ENCODE data around the gene JADE1.

The JADE1 gene

DNA sequence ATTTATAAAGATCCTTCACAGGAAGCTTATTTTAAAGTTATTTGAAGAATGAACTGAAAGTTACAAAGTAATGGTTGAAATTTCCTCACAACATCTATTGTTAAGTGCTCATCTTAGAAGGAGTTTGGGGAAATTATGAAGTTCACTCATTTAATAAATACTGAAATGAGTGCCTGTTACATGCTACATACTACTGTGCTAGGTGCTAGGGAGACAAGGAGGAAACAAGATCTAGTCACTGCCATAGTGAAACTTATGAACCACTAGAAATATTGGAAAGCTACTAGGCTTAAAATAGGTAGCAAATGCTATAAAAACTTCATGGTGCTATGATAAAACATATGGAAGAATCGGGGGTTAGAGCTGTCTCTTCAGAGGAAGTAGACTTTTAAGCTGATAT is 97.1 kb downstream of the JADE1 start:
- H2AFZ ChIP-seq (ENCODE audit: low read length) = no peak overlapping the region
- no peaks in the 10 kb centered on the region for H3K9me3 ChIP-seq (ENCODE audit: insufficient read depth, low read depth, low read length)
- H4K20me1 ChIP-seq (ENCODE audit: insufficient read depth, low read length, poor library complexity, severe bottlenecking) = no peaks in the 10 kb centered on the region
- no peak overlapping the region for H3K9ac ChIP-seq (ENCODE audit: low read depth, low read length, poor library complexity, severe bottlenecking)
- no peak overlapping the region for H3K4me3 ChIP-seq (ENCODE audit: low read length, poor library complexity, severe bottlenecking)
- H3K9me2 ChIP-seq (replicated peaks; ENCODE audit: low read depth, low read length) = no peaks in the 10 kb centered on the region
- H3K79me2 ChIP-seq (ENCODE audit: insufficient read depth, low read length) = no peaks in the 10 kb centered on the region
- TF ChIP-seq, protein P1, sequence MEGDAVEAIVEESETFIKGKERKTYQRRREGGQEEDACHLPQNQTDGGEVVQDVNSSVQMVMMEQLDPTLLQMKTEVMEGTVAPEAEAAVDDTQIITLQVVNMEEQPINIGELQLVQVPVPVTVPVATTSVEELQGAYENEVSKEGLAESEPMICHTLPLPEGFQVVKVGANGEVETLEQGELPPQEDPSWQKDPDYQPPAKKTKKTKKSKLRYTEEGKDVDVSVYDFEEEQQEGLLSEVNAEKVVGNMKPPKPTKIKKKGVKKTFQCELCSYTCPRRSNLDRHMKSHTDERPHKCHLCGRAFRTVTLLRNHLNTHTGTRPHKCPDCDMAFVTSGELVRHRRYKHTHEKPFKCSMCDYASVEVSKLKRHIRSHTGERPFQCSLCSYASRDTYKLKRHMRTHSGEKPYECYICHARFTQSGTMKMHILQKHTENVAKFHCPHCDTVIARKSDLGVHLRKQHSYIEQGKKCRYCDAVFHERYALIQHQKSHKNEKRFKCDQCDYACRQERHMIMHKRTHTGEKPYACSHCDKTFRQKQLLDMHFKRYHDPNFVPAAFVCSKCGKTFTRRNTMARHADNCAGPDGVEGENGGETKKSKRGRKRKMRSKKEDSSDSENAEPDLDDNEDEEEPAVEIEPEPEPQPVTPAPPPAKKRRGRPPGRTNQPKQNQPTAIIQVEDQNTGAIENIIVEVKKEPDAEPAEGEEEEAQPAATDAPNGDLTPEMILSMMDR (conservative IDR thresholded peaks at IDR 0.05; ENCODE audit: low read length) = no peak
- no peak for TF ChIP-seq EZH2phosphoT487 (IDR thresholded peaks at IDR 0.05; ENCODE audit: borderline replicate concordance)
- no peaks in the 10 kb centered on the region for H3F3A ChIP-seq (ENCODE audit: low read depth)
- H3K27me3 ChIP-seq (ENCODE audit: insufficient read depth, low read length, poor library complexity, severe bottlenecking) = no peaks in the 10 kb centered on the region
- no peak overlapping the region for H3K4me2 ChIP-seq (ENCODE audit: low read depth, low read length, poor library complexity, severe bottlenecking)
- no peaks in the 10 kb centered on the region for H3K36me3 ChIP-seq (ENCODE audit: insufficient read depth, low read length)
- peaks cover 8% of the 10 kb centered on the region for H3K4me1 ChIP-seq (ENCODE audit: insufficient read depth, low read length, poor library complexity, severe bottlenecking)

DNA sequence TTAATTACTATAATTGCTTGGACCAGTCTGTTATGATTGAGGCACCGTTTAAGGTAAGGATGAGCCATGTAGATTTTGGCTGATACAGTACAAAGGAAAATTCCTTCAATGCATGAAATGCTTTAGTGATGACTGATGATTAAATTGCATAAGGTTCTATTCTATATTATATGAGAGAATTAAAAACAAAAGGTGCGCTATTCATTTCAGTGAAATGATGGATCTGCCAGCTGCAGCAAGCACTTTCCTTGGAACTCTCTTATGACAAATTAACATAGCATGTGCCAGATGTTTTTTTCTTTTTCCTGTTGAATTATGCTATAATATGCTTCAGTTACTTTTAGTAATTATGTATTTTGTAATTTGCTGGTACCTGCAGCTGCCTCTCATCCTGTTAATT is 98.5 kb downstream of the JADE1 start:
- TF ChIP-seq, protein P1 (conservative IDR thresholded peaks at IDR 0.05; ENCODE audit: low read length) = no peak
- no peak for TF ChIP-seq EZH2phosphoT487 (IDR thresholded peaks at IDR 0.05; ENCODE audit: borderline replicate concordance)
- Histone ChIP-seq H3K9me2 (replicated peaks; ENCODE audit: low read depth, low read length) (no peaks in the 10 kb centered on the region), H3K4me2 (ENCODE audit: low read depth, low read length, poor library complexity, severe bottlenecking) (no peak overlapping the region), H3K79me2 (ENCODE audit: insufficient read depth, low read length) (no peaks in the 10 kb centered on the region), H3K4me3 (ENCODE audit: low read length, poor library complexity, severe bottlenecking) (no peak overlapping the region), H3K27me3 (ENCODE audit: insufficient read depth, low read length, poor library complexity, severe bottlenecking) (no peaks in the 10 kb centered on the region), H3K36me3 (ENCODE audit: insufficient read depth, low read length) (no peaks in the 10 kb centered on the region), H3K9ac (ENCODE audit: low read depth, low read length, poor library complexity, severe bottlenecking) (no peak overlapping the region), H3K9me3 (ENCODE audit: insufficient read depth, low read depth, low read length) (no peaks in the 10 kb centered on the region), H3F3A (ENCODE audit: low read depth) (no peaks in the 10 kb centered on the region), H4K20me1 (ENCODE audit: insufficient read depth, low read length, poor library complexity, severe bottlenecking) (no peaks in the 10 kb centered on the region), H2AFZ (ENCODE audit: low read length) (no peak overlapping the region), H3K4me1 (ENCODE audit: insufficient read depth, low read length, poor library complexity, severe bottlenecking) (peaks cover 8% of the 10 kb centered on the region)

DNA sequence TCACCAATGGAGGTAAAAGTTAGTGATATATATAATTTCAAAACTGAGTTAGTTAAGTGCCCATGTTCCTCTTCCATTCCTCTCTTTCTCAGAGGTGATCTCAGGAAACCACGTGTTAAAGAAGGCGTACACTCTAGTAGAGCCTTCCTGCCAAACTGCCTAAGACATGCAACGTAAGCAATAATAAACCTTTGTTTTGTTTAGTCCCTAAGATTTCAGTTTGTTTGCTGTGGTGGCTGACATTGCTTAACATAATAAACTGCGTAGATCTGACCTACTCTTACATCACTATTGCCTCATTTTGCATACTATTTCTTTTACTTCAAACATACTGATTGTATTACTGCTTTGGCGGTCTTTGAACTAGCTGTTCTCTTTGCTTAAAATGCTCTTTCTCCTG is 99.2 kb downstream of the JADE1 start:
- H3K27me3 ChIP-seq (ENCODE audit: insufficient read depth, low read length, poor library complexity, severe bottlenecking) = no peaks in the 10 kb centered on the region
- H3K4me1 ChIP-seq (ENCODE audit: insufficient read depth, low read length, poor library complexity, severe bottlenecking) = peaks cover 8% of the 10 kb centered on the region
- H3K9ac ChIP-seq (ENCODE audit: low read depth, low read length, poor library complexity, severe bottlenecking) = no peak overlapping the region
- TF ChIP-seq, protein P1 (conservative IDR thresholded peaks at IDR 0.05; ENCODE audit: low read length) = no peak
- TF ChIP-seq EZH2phosphoT487 (IDR thresholded peaks at IDR 0.05; ENCODE audit: borderline replicate concordance) = no peak
- no peaks in the 10 kb centered on the region for H3K36me3 ChIP-seq (ENCODE audit: insufficient read depth, low read length)
- no peaks in the 10 kb centered on the region for H3K9me3 ChIP-seq (ENCODE audit: insufficient read depth, low read depth, low read length)
- H3K9me2 ChIP-seq (replicated peaks; ENCODE audit: low read depth, low read length) = no peaks in the 10 kb centered on the region
- no peaks in the 10 kb centered on the region for H3K79me2 ChIP-seq (ENCODE audit: insufficient read depth, low read length)
- no peaks in the 10 kb centered on the region for H3F3A ChIP-seq (ENCODE audit: low read depth)
- H2AFZ ChIP-seq (ENCODE audit: low read length) = no peak overlapping the region
- no peak overlapping the region for H3K4me3 ChIP-seq (ENCODE audit: low read length, poor library complexity, severe bottlenecking)
- no peak overlapping the region for H3K4me2 ChIP-seq (ENCODE audit: low read depth, low read length, poor library complexity, severe bottlenecking)
- H4K20me1 ChIP-seq (ENCODE audit: insufficient read depth, low read length, poor library complexity, severe bottlenecking) = no peaks in the 10 kb centered on the region
